ENCODE data around the gene CALD1. TPM values are rescaled to one million over a fixed set of nuclear protein-coding genes. Genes with fewer than 3 reads are reported as not detected.

The CALD1 gene
- total RNA-seq, 1 donor from 2014 or later, result 61.8 TPM

DNA sequence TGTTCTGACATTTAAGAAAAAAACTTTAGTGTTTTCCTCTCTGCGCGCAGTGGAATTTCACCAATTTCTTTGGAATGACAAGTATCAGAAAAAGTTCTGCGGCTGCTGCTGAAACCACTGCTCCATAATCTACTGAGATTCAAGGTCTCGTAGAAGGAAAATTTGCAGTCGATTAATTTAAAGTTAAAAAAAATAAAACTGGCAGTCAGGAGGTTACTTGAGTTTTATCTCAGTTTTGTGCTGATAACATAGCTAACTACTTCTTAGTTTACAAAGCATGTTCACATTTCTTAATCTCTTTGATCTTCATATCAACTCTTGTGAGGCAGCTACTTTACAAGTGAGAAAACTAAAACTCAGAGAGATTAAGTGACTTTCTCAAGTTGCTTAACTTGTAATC lies 18.2 kb upstream of the CALD1 start:
- Mint-ChIP-seq H3K27me3 (ENCODE audit: unreplicated experiment) (peaks cover 5% of the 10 kb centered on the region), H3K9me3 (ENCODE audit: unreplicated experiment) (peaks cover 3% of the 10 kb centered on the region), H3K4me1 (ENCODE audit: low read depth, unreplicated experiment) (no peaks in the 10 kb centered on the region), H3K4me3 (ENCODE audit: unreplicated experiment) (no peak overlapping the region), H3K36me3 (ENCODE audit: unreplicated experiment) (no peaks in the 10 kb centered on the region), H3K27ac (ENCODE audit: unreplicated experiment) (no peak overlapping the region)
- TF ChIP-seq, protein P1, sequence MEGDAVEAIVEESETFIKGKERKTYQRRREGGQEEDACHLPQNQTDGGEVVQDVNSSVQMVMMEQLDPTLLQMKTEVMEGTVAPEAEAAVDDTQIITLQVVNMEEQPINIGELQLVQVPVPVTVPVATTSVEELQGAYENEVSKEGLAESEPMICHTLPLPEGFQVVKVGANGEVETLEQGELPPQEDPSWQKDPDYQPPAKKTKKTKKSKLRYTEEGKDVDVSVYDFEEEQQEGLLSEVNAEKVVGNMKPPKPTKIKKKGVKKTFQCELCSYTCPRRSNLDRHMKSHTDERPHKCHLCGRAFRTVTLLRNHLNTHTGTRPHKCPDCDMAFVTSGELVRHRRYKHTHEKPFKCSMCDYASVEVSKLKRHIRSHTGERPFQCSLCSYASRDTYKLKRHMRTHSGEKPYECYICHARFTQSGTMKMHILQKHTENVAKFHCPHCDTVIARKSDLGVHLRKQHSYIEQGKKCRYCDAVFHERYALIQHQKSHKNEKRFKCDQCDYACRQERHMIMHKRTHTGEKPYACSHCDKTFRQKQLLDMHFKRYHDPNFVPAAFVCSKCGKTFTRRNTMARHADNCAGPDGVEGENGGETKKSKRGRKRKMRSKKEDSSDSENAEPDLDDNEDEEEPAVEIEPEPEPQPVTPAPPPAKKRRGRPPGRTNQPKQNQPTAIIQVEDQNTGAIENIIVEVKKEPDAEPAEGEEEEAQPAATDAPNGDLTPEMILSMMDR (IDR thresholded peaks at IDR 0.05; ENCODE audit: partially characterized antibody, unreplicated experiment), result no peak
- DNase-seq, result no peak

DNA sequence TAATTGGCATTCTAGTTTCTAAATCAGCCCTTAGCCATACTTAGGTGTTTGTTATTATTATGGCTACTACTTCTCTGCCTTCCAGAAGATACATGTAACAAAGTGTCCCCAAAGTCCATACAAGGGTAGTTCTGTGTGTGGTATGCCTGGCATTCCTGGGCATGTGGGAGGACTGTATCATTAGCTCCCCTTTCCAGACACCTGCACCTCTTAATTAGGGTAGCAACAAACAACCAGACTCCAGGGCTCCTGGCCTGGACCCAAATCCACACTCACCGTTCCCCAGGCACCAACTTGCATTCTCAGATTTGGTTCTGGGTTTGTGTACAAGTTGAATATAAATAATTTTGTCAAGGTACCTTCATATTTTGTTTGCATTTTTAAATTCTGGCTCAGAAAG lies 15.5 kb upstream of the CALD1 start:
- Mint-ChIP-seq H3K27me3 (ENCODE audit: unreplicated experiment) (peaks cover 5% of the 10 kb centered on the region), H3K27ac (ENCODE audit: unreplicated experiment) (no peak overlapping the region), H3K9me3 (ENCODE audit: unreplicated experiment) (peaks cover 3% of the 10 kb centered on the region), H3K4me1 (ENCODE audit: low read depth, unreplicated experiment) (peaks cover 2% of the 10 kb centered on the region), H3K4me3 (ENCODE audit: unreplicated experiment) (no peak overlapping the region), H3K36me3 (ENCODE audit: unreplicated experiment) (no peaks in the 10 kb centered on the region)
- TF ChIP-seq, protein P1 (IDR thresholded peaks at IDR 0.05; ENCODE audit: partially characterized antibody, unreplicated experiment), result no peak
- no peak for DNase-seq

DNA sequence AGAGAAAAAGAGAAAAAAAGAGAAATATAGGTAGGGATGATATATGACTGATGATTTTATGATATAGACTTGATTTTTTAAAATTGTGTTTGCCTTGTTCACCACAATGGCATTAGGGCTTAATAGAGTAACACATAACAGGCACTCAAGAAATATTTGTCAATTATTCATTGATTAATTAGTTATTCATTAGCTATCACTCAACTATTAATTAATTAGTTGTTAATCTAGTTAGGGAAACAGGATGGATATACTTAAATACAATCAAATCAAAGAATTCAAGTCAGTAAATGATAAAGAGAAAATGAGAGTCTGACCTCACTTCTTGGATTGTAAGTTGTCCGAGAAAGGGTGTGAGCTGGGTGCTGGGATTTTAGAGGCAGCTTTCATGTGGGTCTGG lies 15.1 kb upstream of the CALD1 start:
- Mint-ChIP-seq H3K4me3 (ENCODE audit: unreplicated experiment) (no peak overlapping the region), H3K27me3 (ENCODE audit: unreplicated experiment) (peaks cover 5% of the 10 kb centered on the region), H3K9me3 (ENCODE audit: unreplicated experiment) (peaks cover 3% of the 10 kb centered on the region), H3K4me1 (ENCODE audit: low read depth, unreplicated experiment) (peaks cover 2% of the 10 kb centered on the region), H3K36me3 (ENCODE audit: unreplicated experiment) (no peaks in the 10 kb centered on the region), H3K27ac (ENCODE audit: unreplicated experiment) (no peak overlapping the region)
- TF ChIP-seq, protein P1 (IDR thresholded peaks at IDR 0.05; ENCODE audit: partially characterized antibody, unreplicated experiment), result no peak
- DNase-seq, result no peak

DNA sequence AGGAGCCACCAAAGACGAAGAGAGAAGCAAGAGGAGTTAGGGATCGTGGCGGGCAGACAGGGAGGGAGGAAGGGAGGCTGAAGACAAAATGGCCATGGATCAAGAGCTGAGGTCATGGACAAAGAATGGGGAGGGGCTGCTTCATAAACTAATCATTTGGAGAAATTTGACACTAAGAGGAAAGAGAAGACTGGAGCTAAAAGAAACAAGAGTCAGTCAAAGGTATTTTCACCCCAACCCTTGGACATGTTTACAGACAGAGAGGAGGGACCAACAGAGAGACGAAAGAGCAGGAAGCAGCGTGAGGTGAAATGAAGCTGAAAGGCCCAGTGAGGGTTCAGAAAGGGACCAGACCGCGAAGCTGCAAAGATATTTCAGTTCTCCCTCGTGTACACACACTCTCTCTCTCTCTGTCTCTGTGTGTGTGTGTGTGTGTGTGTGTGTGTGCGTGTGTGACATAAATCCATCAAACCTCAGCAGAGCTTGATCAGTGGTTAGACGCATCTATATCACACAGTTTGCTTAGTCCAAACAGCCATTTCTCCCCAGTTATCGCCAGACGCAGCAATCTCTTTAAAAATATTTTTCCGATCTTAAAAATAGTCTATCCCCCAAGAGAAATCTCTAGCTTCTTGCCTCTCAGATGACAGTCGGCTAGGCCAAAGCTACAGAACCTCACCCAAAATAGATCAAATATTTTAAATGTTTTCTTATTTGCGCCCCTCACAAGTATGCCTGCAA lies 12.5 kb upstream of the CALD1 start:
- Mint-ChIP-seq H3K27me3 (ENCODE audit: unreplicated experiment) (no peaks in the 10 kb centered on the region), H3K4me1 (ENCODE audit: low read depth, unreplicated experiment) (peaks cover 2% of the 10 kb centered on the region), H3K36me3 (ENCODE audit: unreplicated experiment) (no peaks in the 10 kb centered on the region), H3K27ac (ENCODE audit: unreplicated experiment) (no peak overlapping the region), H3K4me3 (ENCODE audit: unreplicated experiment) (no peak overlapping the region), H3K9me3 (ENCODE audit: unreplicated experiment) (peaks cover 1% of the 10 kb centered on the region)
- TF ChIP-seq, protein P1 (IDR thresholded peaks at IDR 0.05; ENCODE audit: partially characterized antibody, unreplicated experiment), result no peak
- no peak for DNase-seq

DNA sequence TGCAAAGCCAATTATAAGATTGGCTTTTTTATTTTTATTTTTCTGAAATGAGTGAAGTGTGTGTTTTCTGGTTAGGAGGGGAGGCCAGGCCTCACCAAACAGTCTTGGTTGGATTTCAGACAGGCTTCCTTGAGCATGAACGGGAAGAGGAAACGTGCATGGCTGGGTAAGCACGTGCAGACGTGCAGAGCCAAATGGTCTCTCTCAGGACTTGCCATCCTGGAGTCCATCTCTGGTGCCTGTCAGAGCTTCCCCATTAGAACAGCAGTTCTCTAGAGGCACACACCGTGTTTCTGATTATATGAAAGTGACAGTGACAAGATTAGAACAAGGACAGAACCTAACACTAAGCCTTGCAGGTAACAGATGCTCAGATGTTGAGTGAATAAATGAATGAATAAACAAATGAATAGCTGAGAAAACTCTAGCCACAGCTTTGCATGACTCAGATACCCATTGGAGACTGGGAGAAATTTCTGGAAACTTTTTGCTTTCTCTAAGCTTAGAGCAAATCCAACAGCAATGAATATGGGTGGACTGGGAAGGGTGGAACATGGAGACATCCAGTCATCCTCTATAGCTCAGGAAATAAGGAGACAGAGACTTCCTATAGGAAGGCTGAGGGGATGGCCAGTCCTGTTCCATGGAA lies 11.8 kb upstream of the CALD1 start:
- Mint-ChIP-seq H3K27me3 (ENCODE audit: unreplicated experiment) (no peaks in the 10 kb centered on the region), H3K4me3 (ENCODE audit: unreplicated experiment) (no peak overlapping the region), H3K27ac (ENCODE audit: unreplicated experiment) (no peak overlapping the region), H3K9me3 (ENCODE audit: unreplicated experiment) (peaks cover 1% of the 10 kb centered on the region), H3K4me1 (ENCODE audit: low read depth, unreplicated experiment) (peaks cover 5% of the 10 kb centered on the region), H3K36me3 (ENCODE audit: unreplicated experiment) (no peaks in the 10 kb centered on the region)
- TF ChIP-seq, protein P1 (IDR thresholded peaks at IDR 0.05; ENCODE audit: partially characterized antibody, unreplicated experiment), result no peak
- DNase-seq, result no peak

Measured in glutamatergic neuron (in vitro differentiated cells).